ENCODE results near the gene ABCB9.

The ABCB9 gene

GRCh38 chr12:122958198-122958888 is 7.9 kb downstream of the ABCB9 start:
- H3K27ac ChIP-seq: no peak overlapping the region
- TF ChIP-seq ZFX (IDR thresholded peaks at IDR 0.05): no peak
- TF ChIP-seq, protein P1, sequence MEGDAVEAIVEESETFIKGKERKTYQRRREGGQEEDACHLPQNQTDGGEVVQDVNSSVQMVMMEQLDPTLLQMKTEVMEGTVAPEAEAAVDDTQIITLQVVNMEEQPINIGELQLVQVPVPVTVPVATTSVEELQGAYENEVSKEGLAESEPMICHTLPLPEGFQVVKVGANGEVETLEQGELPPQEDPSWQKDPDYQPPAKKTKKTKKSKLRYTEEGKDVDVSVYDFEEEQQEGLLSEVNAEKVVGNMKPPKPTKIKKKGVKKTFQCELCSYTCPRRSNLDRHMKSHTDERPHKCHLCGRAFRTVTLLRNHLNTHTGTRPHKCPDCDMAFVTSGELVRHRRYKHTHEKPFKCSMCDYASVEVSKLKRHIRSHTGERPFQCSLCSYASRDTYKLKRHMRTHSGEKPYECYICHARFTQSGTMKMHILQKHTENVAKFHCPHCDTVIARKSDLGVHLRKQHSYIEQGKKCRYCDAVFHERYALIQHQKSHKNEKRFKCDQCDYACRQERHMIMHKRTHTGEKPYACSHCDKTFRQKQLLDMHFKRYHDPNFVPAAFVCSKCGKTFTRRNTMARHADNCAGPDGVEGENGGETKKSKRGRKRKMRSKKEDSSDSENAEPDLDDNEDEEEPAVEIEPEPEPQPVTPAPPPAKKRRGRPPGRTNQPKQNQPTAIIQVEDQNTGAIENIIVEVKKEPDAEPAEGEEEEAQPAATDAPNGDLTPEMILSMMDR (conservative IDR thresholded peaks at IDR 0.05): no peak

DNA sequence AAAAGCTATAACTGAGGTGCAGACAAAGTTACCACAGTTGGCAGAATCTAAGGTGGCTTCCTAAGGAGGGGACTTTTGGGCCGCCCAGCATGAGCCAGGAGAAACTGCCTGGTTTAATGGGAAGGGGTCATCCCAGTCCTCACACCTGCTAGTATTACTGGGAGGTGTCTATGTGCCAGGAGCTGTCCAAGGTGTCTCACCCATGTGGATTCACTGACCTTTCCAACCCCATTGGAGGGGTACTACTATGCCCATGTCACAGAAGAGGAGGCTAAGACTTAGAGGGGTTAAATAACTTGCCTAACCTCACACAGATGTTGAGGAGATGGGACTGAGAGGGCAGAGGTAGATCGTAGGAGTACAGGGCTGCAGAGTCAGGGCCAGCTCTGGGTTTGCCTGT is 10.2 kb downstream of the ABCB9 start:
- no peak overlapping the region for H3K27ac ChIP-seq
- TF ChIP-seq ZFX (IDR thresholded peaks at IDR 0.05): no peak

GRCh38 chr12:122955156-122955555 is 11.1 kb downstream of the ABCB9 start:
- no peak for TF ChIP-seq ZFX (IDR thresholded peaks at IDR 0.05)
- TF ChIP-seq, protein P1 (conservative IDR thresholded peaks at IDR 0.05): no peak
- no peak overlapping the region for H3K27ac ChIP-seq

DNA sequence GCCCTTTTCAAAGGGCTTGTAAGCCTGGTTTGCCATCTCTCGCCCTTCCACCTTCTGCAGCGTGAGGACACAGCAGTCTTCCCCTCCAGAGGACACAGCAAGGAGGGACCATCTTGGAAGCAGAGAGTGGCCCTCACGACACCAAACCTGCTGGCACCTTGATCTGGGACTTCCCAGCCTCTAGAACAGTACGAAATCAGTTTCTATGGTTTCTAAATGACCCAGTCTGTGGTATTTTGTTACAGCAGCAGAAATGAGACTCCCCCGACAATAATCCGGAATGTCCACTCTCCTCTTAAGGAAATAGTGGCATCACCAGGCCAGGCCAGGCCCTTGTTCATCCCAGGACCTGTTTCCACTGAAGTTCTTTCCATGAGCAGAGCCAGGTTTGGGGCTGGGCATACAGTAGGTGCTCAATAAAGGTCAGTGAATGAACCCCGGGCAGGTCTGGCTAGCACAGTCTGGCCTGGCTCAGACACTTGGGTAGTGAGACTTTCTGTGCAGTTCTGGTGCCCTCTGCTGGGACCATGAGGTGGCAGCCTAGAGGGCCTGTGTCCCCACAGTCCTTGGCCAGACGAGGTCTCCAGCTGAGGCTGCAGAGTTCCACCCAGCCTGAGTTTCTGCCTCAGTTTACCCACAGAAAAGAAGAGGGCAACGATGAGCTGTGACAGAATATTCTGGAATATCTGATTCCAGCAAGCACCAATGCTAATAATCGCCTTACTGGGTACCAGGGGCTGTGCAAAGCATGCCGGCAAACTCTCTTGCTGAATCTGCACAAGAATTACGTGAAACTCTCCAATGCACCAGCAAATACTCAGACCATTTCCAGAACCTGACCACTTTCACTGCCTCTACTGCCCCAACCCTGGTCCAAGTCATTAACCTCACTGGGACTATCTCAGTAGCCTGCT is 14.0 kb downstream of the ABCB9 start:
- no peak overlapping the region for H3K27ac ChIP-seq
- TF ChIP-seq ZFX (IDR thresholded peaks at IDR 0.05): no peak
- TF ChIP-seq, protein P1 (conservative IDR thresholded peaks at IDR 0.05): peak; percentile 87

DNA sequence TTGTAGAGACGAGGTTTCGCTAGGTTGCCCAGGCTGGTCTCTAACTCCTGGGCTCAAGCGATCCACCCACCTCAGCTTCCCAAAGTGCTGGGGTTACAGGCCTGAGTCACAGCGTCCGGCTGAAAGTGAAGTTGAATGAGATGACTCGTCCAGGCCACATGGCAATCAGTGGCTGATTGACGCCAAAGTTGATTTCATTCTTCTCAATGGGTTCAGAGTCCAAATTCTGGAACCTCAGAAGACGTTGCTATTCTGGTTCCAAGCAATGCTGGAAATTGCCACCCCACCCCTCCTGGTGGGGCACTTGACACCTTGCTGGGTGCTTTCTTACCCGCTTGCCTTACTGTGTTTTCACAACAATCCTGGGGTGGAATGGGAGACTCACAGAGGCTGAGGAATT is 14.9 kb downstream of the ABCB9 start:
- no peak overlapping the region for H3K27ac ChIP-seq
- TF ChIP-seq, protein P1 (conservative IDR thresholded peaks at IDR 0.05): no peak
- no peak for TF ChIP-seq ZFX (IDR thresholded peaks at IDR 0.05)

- no peak overlapping the region for H3K27ac ChIP-seq
- TF ChIP-seq ZFX (IDR thresholded peaks at IDR 0.05): no peak
- TF ChIP-seq, protein P1 (conservative IDR thresholded peaks at IDR 0.05): no peak
Observed at GRCh38 chr12:122949816-122950675, 16.2 kb downstream of the ABCB9 start.

DNA sequence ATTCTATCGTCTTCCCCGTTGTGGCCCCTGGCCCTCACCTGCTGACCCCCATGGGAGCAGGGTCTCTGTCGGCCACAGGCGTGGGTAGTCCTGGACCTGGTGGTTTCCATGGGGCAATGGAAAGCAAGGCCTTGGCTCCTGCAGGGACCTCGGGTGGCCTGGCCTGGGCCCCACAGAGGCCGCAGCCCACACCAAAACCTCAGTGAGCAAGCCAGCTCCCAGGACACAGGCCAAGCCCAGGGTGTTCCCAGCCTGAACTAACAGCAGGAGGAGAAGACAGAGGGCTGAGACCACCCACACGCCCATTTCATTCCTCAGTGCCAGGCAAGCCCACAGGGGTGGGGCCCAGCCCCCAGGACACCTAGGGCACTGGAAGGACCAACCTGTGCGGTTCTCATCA is 16.9 kb downstream of the ABCB9 start:
- TF ChIP-seq, protein P1 (conservative IDR thresholded peaks at IDR 0.05): no peak
- TF ChIP-seq ZFX (IDR thresholded peaks at IDR 0.05): no peak
- H3K27ac ChIP-seq: no peak overlapping the region

Measured in C4-2B (cell line).